ENCODE data around the gene HOXD13.

The HOXD13 gene

GRCh38 chr2:176123411-176124109 is 31.0 kb downstream of the HOXD13 start:
- no peaks in the 10 kb centered on the region for H3K36me3 ChIP-seq (ENCODE audit: insufficient read depth, low read length)
- peak overlapping the region; percentile 24; the same call in 1 of the 2 replicates for H3K9ac ChIP-seq (ENCODE audit: low read depth, low read length)
- no peaks in the 10 kb centered on the region for H3K4me1 ChIP-seq (ENCODE audit: insufficient read depth, low read length)
- H3K9me3 ChIP-seq (ENCODE audit: control insufficient read depth, insufficient read depth, low read length): no peaks in the 10 kb centered on the region

- Histone ChIP-seq H3K4me1 (ENCODE audit: insufficient read depth, low read length) (no peaks in the 10 kb centered on the region), H3K9me3 (ENCODE audit: control insufficient read depth, insufficient read depth, low read length) (no peaks in the 10 kb centered on the region), H3K36me3 (ENCODE audit: insufficient read depth, low read length) (no peaks in the 10 kb centered on the region), H3K9ac (ENCODE audit: low read depth, low read length) (no peak overlapping the region)
Observed at GRCh38 chr2:176124110-176124946, 31.8 kb downstream of the HOXD13 start.

DNA sequence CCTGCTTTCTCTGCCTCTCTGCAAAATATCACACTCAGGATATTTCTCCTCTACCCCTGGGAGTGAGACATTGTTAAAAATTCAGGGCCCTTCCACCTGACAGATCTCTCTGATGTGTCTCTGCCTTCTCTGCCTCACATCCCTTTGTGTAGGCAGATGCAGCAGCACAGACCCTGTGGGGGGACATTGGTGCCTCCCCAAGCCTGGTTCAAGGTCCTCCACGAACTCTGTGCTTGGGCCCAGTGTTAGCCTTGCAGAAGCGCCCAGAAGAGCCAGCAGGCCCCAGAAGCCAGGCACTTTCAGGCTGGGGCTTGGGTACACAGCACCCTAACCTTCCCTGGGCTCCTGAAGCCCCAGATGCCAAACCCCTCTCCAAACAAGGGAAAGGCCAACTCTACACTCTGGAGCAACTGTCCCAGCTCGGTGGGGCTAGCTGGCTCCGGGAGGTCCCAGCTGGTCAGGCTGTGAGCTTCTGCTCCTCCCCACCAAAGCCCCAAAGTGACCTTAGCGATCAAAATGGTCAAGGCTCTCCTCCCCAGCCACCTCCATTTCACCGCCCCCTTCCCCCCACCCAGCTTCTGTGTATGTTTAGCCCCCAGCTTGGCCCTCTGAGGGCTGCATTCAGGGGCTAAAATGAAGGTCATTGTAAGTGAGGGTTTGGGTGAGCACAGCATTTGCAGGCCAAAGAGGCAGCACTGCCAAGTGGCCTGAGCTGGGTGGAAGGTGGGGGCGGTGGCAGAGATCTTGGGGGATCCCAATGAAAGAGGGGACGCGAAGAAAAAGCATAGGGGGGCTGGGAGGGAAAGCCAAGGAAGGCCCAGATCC is 32.6 kb downstream of the HOXD13 start:
- Histone ChIP-seq H3K4me1 (ENCODE audit: insufficient read depth, low read length) (no peaks in the 10 kb centered on the region), H3K9me3 (ENCODE audit: control insufficient read depth, insufficient read depth, low read length) (no peaks in the 10 kb centered on the region), H3K36me3 (ENCODE audit: insufficient read depth, low read length) (no peaks in the 10 kb centered on the region), H3K9ac (ENCODE audit: low read depth, low read length) (no peak overlapping the region)

GRCh38 chr2:176125772-176126054 is 33.2 kb downstream of the HOXD13 start:
- H3K36me3 ChIP-seq (ENCODE audit: insufficient read depth, low read length): no peaks in the 10 kb centered on the region
- H3K9ac ChIP-seq (ENCODE audit: low read depth, low read length): no peak overlapping the region
- H3K4me1 ChIP-seq (ENCODE audit: insufficient read depth, low read length): no peaks in the 10 kb centered on the region
- no peaks in the 10 kb centered on the region for H3K9me3 ChIP-seq (ENCODE audit: control insufficient read depth, insufficient read depth, low read length)

DNA sequence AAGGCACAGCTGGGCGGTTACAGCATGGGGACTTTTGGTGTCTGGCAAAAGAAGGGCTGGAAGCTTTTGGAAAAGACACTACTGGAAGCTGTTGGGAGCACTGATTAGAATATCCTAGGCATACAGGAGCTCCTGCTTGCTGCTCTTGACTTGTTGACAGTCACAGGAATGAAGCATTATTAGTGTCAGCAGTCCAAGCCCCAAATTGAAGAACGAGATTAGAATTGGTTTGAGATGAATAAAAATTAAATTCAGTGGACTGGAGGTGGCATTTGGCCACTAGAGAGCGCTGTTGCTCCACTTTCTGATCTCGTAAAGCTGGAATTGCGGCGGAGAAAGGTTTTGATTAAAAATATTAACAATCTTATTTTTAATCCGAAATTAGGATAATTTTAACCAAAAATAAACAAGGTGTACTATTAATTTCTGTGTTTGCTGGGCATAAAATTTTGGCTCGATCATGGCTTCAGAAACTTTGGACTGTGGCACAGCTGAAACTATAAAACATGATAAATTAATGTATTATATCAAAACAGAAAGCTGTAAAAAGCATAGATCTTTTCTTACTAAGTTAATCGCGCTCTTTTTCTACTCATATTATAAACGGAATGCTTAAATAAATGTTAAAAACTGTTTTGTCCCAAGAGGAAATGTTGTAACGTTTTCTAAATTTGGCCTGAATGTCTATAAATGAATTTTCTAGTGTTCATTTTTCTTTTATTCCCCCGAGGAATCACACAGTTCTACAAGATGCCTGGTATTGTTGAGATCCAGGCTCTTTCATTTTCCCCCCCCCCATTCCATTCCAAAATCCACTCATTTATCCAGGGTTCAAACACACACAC is 34.6 kb downstream of the HOXD13 start:
- Histone ChIP-seq H3K9me3 (ENCODE audit: control insufficient read depth, insufficient read depth, low read length) (no peaks in the 10 kb centered on the region), H3K9ac (ENCODE audit: low read depth, low read length) (no peak overlapping the region), H3K4me1 (ENCODE audit: insufficient read depth, low read length) (0 out of 2 replicates have a peak, but pooled peaks cover under 1% of the 10 kb centered on the region), H3K36me3 (ENCODE audit: insufficient read depth, low read length) (no peaks in the 10 kb centered on the region)

DNA sequence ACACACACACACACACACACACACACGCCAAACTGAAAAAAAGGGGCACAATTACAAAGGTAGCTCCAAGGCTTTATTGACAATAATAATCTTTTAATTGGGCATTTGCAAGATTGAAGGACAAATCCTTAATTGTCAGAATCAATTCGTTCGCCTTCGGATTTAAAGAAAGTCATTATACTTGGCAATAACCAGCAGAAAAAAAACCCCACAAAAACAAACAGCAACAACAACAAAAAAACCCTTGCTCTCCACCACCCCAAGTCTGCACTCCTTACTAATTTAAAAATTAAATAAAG is 35.2 kb downstream of the HOXD13 start:
- Histone ChIP-seq H3K9ac (ENCODE audit: low read depth, low read length) (no peak overlapping the region), H3K9me3 (ENCODE audit: control insufficient read depth, insufficient read depth, low read length) (no peaks in the 10 kb centered on the region), H3K36me3 (ENCODE audit: insufficient read depth, low read length) (no peaks in the 10 kb centered on the region), H3K4me1 (ENCODE audit: insufficient read depth, low read length) (0 out of 2 replicates have a peak, but pooled peaks cover 3% of the 10 kb centered on the region)

DNA sequence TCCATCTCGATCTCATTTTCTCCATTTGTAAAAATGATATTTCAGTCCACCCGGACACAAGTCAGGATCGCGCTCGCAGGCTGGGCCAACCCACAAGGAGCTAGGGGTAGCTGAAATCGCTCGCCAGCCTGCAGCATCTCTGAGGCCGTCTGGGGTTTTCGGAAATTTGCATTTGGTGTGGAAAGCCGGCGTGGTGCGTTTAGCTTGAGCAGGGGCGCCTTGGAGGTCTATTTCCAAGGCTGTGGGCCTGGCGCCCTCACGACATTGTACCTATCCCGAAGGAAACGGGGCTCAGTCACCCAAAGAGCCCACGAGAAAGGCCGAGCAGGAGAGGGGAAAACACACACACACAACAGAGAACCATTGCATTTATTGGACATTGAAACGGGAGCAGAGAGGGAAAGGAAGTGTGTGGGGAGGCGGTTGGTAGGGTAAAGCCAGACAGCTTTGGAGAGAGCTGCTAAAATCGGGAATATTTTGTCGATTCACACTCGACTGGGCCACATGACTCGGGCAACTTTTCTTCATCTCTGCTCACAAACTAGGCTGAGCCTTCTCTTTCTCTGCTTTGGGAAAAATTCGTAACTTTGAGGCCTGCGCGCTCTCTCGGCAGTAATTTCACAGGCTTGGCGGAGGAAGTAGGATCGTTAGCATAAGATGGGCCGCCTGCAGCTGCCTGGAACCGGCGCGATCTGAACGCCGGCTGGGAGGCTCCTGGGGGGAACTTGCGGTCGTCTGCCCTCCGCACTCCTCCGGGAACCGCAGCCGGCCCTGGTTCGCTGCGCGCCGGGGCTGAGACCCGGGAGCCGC is 35.9 kb downstream of the HOXD13 start:
- Histone ChIP-seq H3K4me1 (ENCODE audit: insufficient read depth, low read length) (0 out of 2 replicates have a peak, but pooled peaks cover 3% of the 10 kb centered on the region), H3K9ac (ENCODE audit: low read depth, low read length) (peak overlapping the region; percentile 32; the same call in 1 of the 2 replicates), H3K9me3 (ENCODE audit: control insufficient read depth, insufficient read depth, low read length) (no peaks in the 10 kb centered on the region), H3K36me3 (ENCODE audit: insufficient read depth, low read length) (no peaks in the 10 kb centered on the region)

GRCh38 chr2:176128982-176129796 is 36.7 kb downstream of the HOXD13 start, which contains the start of gene HOXD8:
TSS of gene HOXD8 (plus strand) at chr2:176129705. CDS start at chr2:176130367, 662 bp downstream.
- Histone ChIP-seq H3K9ac (ENCODE audit: low read depth, low read length) (peak within 1 kb of the TSS; percentile 32; the same call in 1 of the 2 replicates), H3K9me3 (ENCODE audit: control insufficient read depth, insufficient read depth, low read length) (no peaks in the 10 kb centered on the region), H3K4me1 (ENCODE audit: insufficient read depth, low read length) (0 out of 2 replicates have a peak, but pooled peaks cover 3% of the 10 kb centered on the region), H3K36me3 (ENCODE audit: insufficient read depth, low read length) (no peaks in the 10 kb centered on the region)

- Histone ChIP-seq H3K4me1 (ENCODE audit: insufficient read depth, low read length) (0 out of 2 replicates have a peak, but pooled peaks cover 3% of the 10 kb centered on the region), H3K9ac (ENCODE audit: low read depth, low read length) (peak overlapping the region; percentile 28; the same call in 1 of the 2 replicates), H3K36me3 (ENCODE audit: insufficient read depth, low read length) (no peaks in the 10 kb centered on the region), H3K9me3 (ENCODE audit: control insufficient read depth, insufficient read depth, low read length) (no peaks in the 10 kb centered on the region)
Observed at GRCh38 chr2:176129813-176130146, 37.3 kb downstream of the HOXD13 start.

GRCh38 chr2:176130147-176130956 is 37.8 kb downstream of the HOXD13 start:
- peak overlapping the region; percentile 28; the same call in 1 of the 2 replicates for H3K9ac ChIP-seq (ENCODE audit: low read depth, low read length)
- H3K36me3 ChIP-seq (ENCODE audit: insufficient read depth, low read length): no peaks in the 10 kb centered on the region
- no peaks in the 10 kb centered on the region; the same call in 1 of the 2 replicates for H3K9me3 ChIP-seq (ENCODE audit: control insufficient read depth, insufficient read depth, low read length)
- 0 out of 2 replicates have a peak, but pooled peaks cover 3% of the 10 kb centered on the region for H3K4me1 ChIP-seq (ENCODE audit: insufficient read depth, low read length)

- Histone ChIP-seq H3K4me1 (ENCODE audit: insufficient read depth, low read length) (0 out of 2 replicates have a peak, but pooled peaks cover 3% of the 10 kb centered on the region), H3K9ac (ENCODE audit: low read depth, low read length) (no peak overlapping the region; the same call in 1 of the 2 replicates)
Observed at GRCh38 chr2:176130957-176131847, 38.7 kb downstream of the HOXD13 start.

More at GRCh38 chr2:176130957-176131847, 38.7 kb downstream of the HOXD13 start:
- Histone ChIP-seq H3K36me3 (ENCODE audit: insufficient read depth, low read length) (no peaks in the 10 kb centered on the region), H3K9me3 (ENCODE audit: control insufficient read depth, insufficient read depth, low read length) (no peaks in the 10 kb centered on the region; the same call in 1 of the 2 replicates)
